HepG2 (cell line): ENCODE data around the gene RAPGEFL1. TPM values are rescaled to one million over a fixed set of nuclear protein-coding genes. Genes with fewer than 3 reads are reported as not detected.

ENCODE experiments used
- ATAD3A ChIP-seq: sonication (generic); formaldehyde crosslinking; IDR thresholded peaks from 2 replicates; pipeline ENCODE4 v1.4.0; 2020; ENCODE audit warnings: missing genetic modification reagents
- GATAD2A ChIP-seq: IDR thresholded peaks from 2 replicates; pipeline ENCODE4 v1.6.1; 2016
- IRX3 ChIP-seq: sonication (generic); formaldehyde crosslinking; IDR thresholded peaks from 2 replicates; pipeline ENCODE4 v1.8.1; 2023; ENCODE audit warnings: mild to moderate bottlenecking, low read depth, missing genetic modification reagents, borderline replicate concordance
- MXD4 ChIP-seq: IDR thresholded peaks from 2 replicates; pipeline ENCODE4 v1.6.1; 2016; ENCODE audit warnings: mild to moderate bottlenecking, missing biosample characterization, missing genetic modification reagents
- MXI1 ChIP-seq: IDR thresholded peaks from 3 replicates; pipeline ENCODE4 v1.6.1; 2012; ENCODE audit warnings: low read depth, low read length, inconsistent platforms, borderline replicate concordance
- MZF1 ChIP-seq: sonication (generic); formaldehyde crosslinking; IDR thresholded peaks from 2 replicates; pipeline ENCODE4 v1.8.1; 2023; ENCODE audit warnings: mild to moderate bottlenecking, missing genetic modification reagents, borderline replicate concordance
- RFX1 ChIP-seq: fragments of 450-650 bp; IDR thresholded peaks from 2 replicates; pipeline ENCODE4 v1.6.1; 2017
- SAP130 ChIP-seq: IDR thresholded peaks from 2 replicates; pipeline ENCODE4 v1.6.1; 2016; ENCODE audit warnings: low read depth
- SATB2 ChIP-seq: sonication (generic); formaldehyde crosslinking; IDR thresholded peaks from 2 replicates; pipeline ENCODE4 v1.5.0; 2020; ENCODE audit warnings: missing genetic modification reagents
- SMYD3 ChIP-seq: sonication (generic); formaldehyde crosslinking; IDR thresholded peaks from 2 replicates; pipeline ENCODE4 v1.8.1; 2023; ENCODE audit warnings: mild to moderate bottlenecking, missing genetic modification reagents
- SNRNP70 ChIP-seq: fragments of 200-400 bp; formaldehyde crosslinking; IDR thresholded peaks from 2 replicates; pipeline ENCODE4 v1.6.1; 2017; ENCODE audit warnings: mild to moderate bottlenecking, low read depth, low read length, moderate library complexity
- ZBTB38 ChIP-seq: sonication (generic); formaldehyde crosslinking; IDR thresholded peaks from 2 replicates; pipeline ENCODE4 v1.5.1; 2020; ENCODE audit warnings: mild to moderate bottlenecking, missing genetic modification reagents
- ZBTB44 ChIP-seq: sonication (generic); formaldehyde crosslinking; IDR thresholded peaks from 2 replicates; pipeline ENCODE4 v1.4.0; 2020; ENCODE audit warnings: missing genetic modification reagents
- ZFY ChIP-seq: sonication (generic); formaldehyde crosslinking; IDR thresholded peaks from 2 replicates; pipeline ENCODE4 v1.4.0; 2020; ENCODE audit warnings: missing genetic modification reagents
- ZFYVE20 ChIP-seq: sonication (generic); formaldehyde crosslinking; IDR thresholded peaks from 2 replicates; pipeline ENCODE4 v1.8.0; 2023; ENCODE audit warnings: low read depth, mild to moderate bottlenecking, moderate library complexity, missing genetic modification reagents, borderline replicate concordance
- ZNF251 ChIP-seq: sonication (generic); formaldehyde crosslinking; IDR thresholded peaks from 2 replicates; pipeline ENCODE4 v1.9.0; 2021; ENCODE audit warnings: mild to moderate bottlenecking, missing genetic modification reagents
- ZNF292 ChIP-seq: sonication (generic); formaldehyde crosslinking; IDR thresholded peaks from 2 replicates; pipeline ENCODE4 v1.8.1; 2022; ENCODE audit warnings: mild to moderate bottlenecking, low read depth, missing genetic modification reagents, borderline replicate concordance
- ZNF383 ChIP-seq: sonication (generic); formaldehyde crosslinking; IDR thresholded peaks from 2 replicates; pipeline ENCODE4 v1.4.0; 2020; ENCODE audit warnings: missing genetic modification reagents, mild to moderate bottlenecking, borderline replicate concordance
- ZNF414 ChIP-seq: sonication (generic); formaldehyde crosslinking; IDR thresholded peaks from 2 replicates; pipeline ENCODE4 v1.5.0; 2020; ENCODE audit warnings: missing genetic modification reagents
- ZNF737 ChIP-seq: sonication (generic); formaldehyde crosslinking; IDR thresholded peaks from 2 replicates; pipeline ENCODE4 v1.5.0; 2020; ENCODE audit warnings: missing genetic modification reagents, mild to moderate bottlenecking, borderline replicate concordance
- ZNF766 ChIP-seq: sonication (generic); formaldehyde crosslinking; IDR thresholded peaks from 2 replicates; pipeline ENCODE4 v1.5.0; 2020; ENCODE audit warnings: missing genetic modification reagents, borderline replicate concordance
- ZNF780A ChIP-seq: sonication (generic); formaldehyde crosslinking; IDR thresholded peaks from 2 replicates; pipeline ENCODE4 v1.8.0; 2022; ENCODE audit warnings: mild to moderate bottlenecking, missing genetic modification reagents, moderate library complexity
- ZNF850 ChIP-seq: sonication (generic); formaldehyde crosslinking; conservative IDR thresholded peaks from 2 replicates; pipeline ENCODE4 v1.9.0; 2021; ENCODE audit warnings: mild to moderate bottlenecking, missing genetic modification reagents
- ZSCAN12 ChIP-seq: sonication (generic); formaldehyde crosslinking; IDR thresholded peaks from 2 replicates; pipeline ENCODE4 v1.9.0; 2021; ENCODE audit warnings: mild to moderate bottlenecking, missing genetic modification reagents
- polyA plus RNA-seq, 8 experiments: library from polyadenylated mRNA; depleted of rRNA in 3 of 8; stranded (reverse) in 7 of 8; unstranded in 1 of 8; fragments of >200 nt; fragmentation: Illumina TruSeq in 4 of 8; extraction: Trizol in 4 of 8; gene quantifications; 2 replicates each; pipeline versions ENCODE4 v1.2.1 to v1.2.3, GENCODE V29; 2011 to 2016; ENCODE audit warnings: low read depth in 4 of 8, missing spikeins in 1 of 8, mixed read lengths in 1 of 8; ENCODE audit not compliant: insufficient read depth in 1 of 8
- total RNA-seq, 5 experiments: library from RNA; depleted of rRNA; stranded (reverse); fragments of >200 nt; fragmentation: Illumina TruSeq; extraction: Trizol; gene quantifications; 2 replicates each; pipeline ENCODE4 v1.2.3, GENCODE V29; 2016; ENCODE audit warnings: low read depth in 1 of 5
- TF ChIP-seq, protein P1 (sequence below): sonication (generic); formaldehyde crosslinking; IDR thresholded peaks from 2 replicates; pipeline ENCODE4 v1.5.1; 2020; ENCODE audit warnings: missing genetic modification reagents, mild to moderate bottlenecking, borderline replicate concordance
- TF ChIP-seq, protein P2 (sequence below): sonication (generic); formaldehyde crosslinking; IDR thresholded peaks from 2 replicates; pipeline ENCODE4 v1.9.0; 2021; ENCODE audit warnings: missing genetic modification reagents, mild to moderate bottlenecking, borderline replicate concordance

RAPGEFL1 gene
- total and polyA plus RNA-seq, 2 of the 13 experiments (the other 11 are each of a cell fraction or from before 2014, with no cell fraction given): 4.5 to 7.8 TPM

- no peak for TF ChIP-seq ATAD3A (CRISPR knock-in tag)
- no peak for TF ChIP-seq SMYD3 (CRISPR knock-in tag)
- TF ChIP-seq ZNF737 (CRISPR knock-in tag): no peak
- peak; percentile 58; the same call in 1 of the 2 replicates for TF ChIP-seq ZFY (CRISPR knock-in tag)
- peak; percentile 66 for TF ChIP-seq GATAD2A (CRISPR knock-in tag)
- TF ChIP-seq ZNF251: 0 out of 2 replicates have a peak, but pooled peaks have one; percentile 39
- peak; percentile 85 for TF ChIP-seq SAP130
- peak; percentile 85 for TF ChIP-seq RFX1
- no peak for TF ChIP-seq MXD4 (CRISPR knock-in tag)
- TF ChIP-seq ZNF766 (CRISPR knock-in tag): no peak
- TF ChIP-seq ZNF414 (CRISPR knock-in tag): peak; percentile 86
- no peak for TF ChIP-seq SNRNP70
- peak; percentile 85; the same call in 1 of the 3 replicates for TF ChIP-seq MXI1
- TF ChIP-seq ZSCAN12 (CRISPR knock-in tag): no peak
- no peak for TF ChIP-seq SATB2 (CRISPR knock-in tag)
- TF ChIP-seq, protein P1, sequence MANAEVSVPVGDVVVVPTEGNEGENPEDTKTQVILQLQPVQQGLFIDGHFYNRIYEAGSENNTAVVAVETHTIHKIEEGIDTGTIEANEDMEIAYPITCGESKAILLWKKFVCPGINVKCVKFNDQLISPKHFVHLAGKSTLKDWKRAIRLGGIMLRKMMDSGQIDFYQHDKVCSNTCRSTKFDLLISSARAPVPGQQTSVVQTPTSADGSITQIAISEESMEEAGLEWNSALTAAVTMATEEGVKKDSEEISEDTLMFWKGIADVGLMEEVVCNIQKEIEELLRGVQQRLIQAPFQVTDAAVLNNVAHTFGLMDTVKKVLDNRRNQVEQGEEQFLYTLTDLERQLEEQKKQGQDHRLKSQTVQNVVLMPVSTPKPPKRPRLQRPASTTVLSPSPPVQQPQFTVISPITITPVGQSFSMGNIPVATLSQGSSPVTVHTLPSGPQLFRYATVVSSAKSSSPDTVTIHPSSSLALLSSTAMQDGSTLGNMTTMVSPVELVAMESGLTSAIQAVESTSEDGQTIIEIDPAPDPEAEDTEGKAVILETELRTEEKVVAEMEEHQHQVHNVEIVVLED (CRISPR knock-in tag): peak; percentile 91
- TF ChIP-seq, protein P2, sequence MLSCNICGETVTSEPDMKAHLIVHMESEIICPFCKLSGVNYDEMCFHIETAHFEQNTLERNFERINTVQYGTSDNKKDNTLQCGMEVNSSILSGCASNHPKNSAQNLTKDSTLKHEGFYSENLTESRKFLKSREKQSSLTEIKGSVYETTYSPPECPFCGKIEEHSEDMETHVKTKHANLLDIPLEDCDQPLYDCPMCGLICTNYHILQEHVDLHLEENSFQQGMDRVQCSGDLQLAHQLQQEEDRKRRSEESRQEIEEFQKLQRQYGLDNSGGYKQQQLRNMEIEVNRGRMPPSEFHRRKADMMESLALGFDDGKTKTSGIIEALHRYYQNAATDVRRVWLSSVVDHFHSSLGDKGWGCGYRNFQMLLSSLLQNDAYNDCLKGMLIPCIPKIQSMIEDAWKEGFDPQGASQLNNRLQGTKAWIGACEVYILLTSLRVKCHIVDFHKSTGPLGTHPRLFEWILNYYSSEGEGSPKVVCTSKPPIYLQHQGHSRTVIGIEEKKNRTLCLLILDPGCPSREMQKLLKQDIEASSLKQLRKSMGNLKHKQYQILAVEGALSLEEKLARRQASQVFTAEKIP (CRISPR knock-in tag): no peak
- TF ChIP-seq ZNF383 (CRISPR knock-in tag): peak; percentile 94; the same call in 1 of the 2 replicates
- no peak for TF ChIP-seq ZNF292
- no peak for TF ChIP-seq ZFYVE20 (CRISPR knock-in tag)
- no peak for TF ChIP-seq MZF1 (CRISPR knock-in tag)
- TF ChIP-seq ZBTB38: peak; percentile 96
- no peak for TF ChIP-seq ZBTB44
- TF ChIP-seq ZNF850 (CRISPR knock-in tag): no peak
- TF ChIP-seq IRX3: no peak
- no peak for TF ChIP-seq ZNF780A (CRISPR knock-in tag)
Measured at GRCh38 chr17:40218740-40219593, 41.7 kb downstream of the RAPGEFL1 start, which contains the start of gene WIPF2 (continued).
